Heart right ventricle (tissue), 16 donors: ENCODE measurements around the gene DDX10. TPM values are rescaled to one million over a fixed set of nuclear protein-coding genes. Genes with fewer than 3 reads are reported as not detected.

ENCODE experiments used
- ATAC-seq, 8 donors: fragments of 200-7000 bp; cut with Tn5 transposase; one replicate each; pipeline ENCODE4 v1.9.1; 2020; ENCODE audit warnings: mild to moderate bottlenecking in 8 of 8, moderate library complexity in 8 of 8, moderate number of reproducible peaks in 1 of 8
- DNase-seq, 2 donors: peaks; one replicate each; pipeline ENCODE4 v3.0.0-alpha.2; 2020
- H3K27ac ChIP-seq, 10 donors: fragments of 200-600 bp; sonication (generic) in 2 of 10; one replicate each; pipeline versions ENCODE4 v1.5.0 to v1.8.0; 2020 to 2022; ENCODE audit warnings: mild to moderate bottlenecking in 3 of 10
- H3K27me3 ChIP-seq, 7 donors: fragments of 200-600 bp; one replicate each; pipeline ENCODE4 v1.8.0; 2021 to 2022; ENCODE audit warnings: mild to moderate bottlenecking in 2 of 7
- H3K36me3 ChIP-seq, 9 donors: fragments of 200-600 bp; sonication (generic) in 1 of 9; one replicate each; pipeline versions ENCODE4 v1.5.0 to v1.8.0; 2020 to 2022; ENCODE audit warnings: mild to moderate bottlenecking in 2 of 9
- H3K4me1 ChIP-seq, 9 donors: fragments of 200-600 bp; sonication (generic) in 1 of 9; one replicate each; pipeline versions ENCODE4 v1.5.0 to v1.8.0; 2020 to 2022; ENCODE audit warnings: mild to moderate bottlenecking in 4 of 9
- H3K4me3 ChIP-seq, 10 donors: fragments of 200-600 bp; sonication (generic) in 2 of 10; one replicate each; pipeline versions ENCODE4 v1.5.0 to v1.8.0; 2020 to 2022; ENCODE audit warnings: mild to moderate bottlenecking in 7 of 10, moderate library complexity in 2 of 10
- H3K9me3 ChIP-seq, 11 donors: fragments of 200-600 bp in 10 of 11; sonication (generic) in 2 of 11; one replicate each; pipeline versions ENCODE4 v1.5.0 to v1.8.0; 2013 to 2022; ENCODE audit warnings: mild to moderate bottlenecking in 2 of 11, control low read depth in 1 of 11, moderate library complexity in 1 of 11
- WGBS, 2 donors: extraction: QIAGEN DNeasy Blood & Tissue Kit; methylation state at CpG; one replicate each; pipeline ENCODE4 v1.1.7; 2013; ENCODE audit warnings: inconsistent platforms in 1 of 2; 5-methylcytosine and 5-hydroxymethylcytosine counted together
- intact Hi-C, 10 donors: fragments of 100-400 bp; cut with DNase I; formaldehyde crosslinking; loops; one replicate each; pipeline versions ENCODE4 v1.11.1 to v1.14.2; 2022
- polyA plus RNA-seq, 2 donors: library from polyadenylated mRNA; stranded (reverse); fragments of 200-250 nt; gene quantifications; one replicate each; pipeline ENCODE4 v1.2.3, GENCODE V29; 2013
- total RNA-seq, 10 donors: library from RNA; stranded (reverse); fragmentation: NEBNext Ultra II Directional in 3 of 10; extraction: Animal tissue kit (Norgen Biotek cat#: 25700) in 3 of 10; gene quantifications; one replicate each; pipeline versions ENCODE4 v1.2.1 to v1.2.4, GENCODE V29; 2021 to 2023
- TF ChIP-seq, protein P1 (sequence below), 9 donors: fragments of 200-600 bp; sonication (generic) in 2 of 9; IDR thresholded peaks; one replicate each; pipeline versions ENCODE4 v1.5.0 to v1.8.0; 2021 to 2022; ENCODE audit warnings: antibody characterized with exemption in 9 of 9, mild to moderate bottlenecking in 5 of 9, moderate library complexity in 1 of 9
- donor health status: Arrhythmogenic right ventricular cardiomyopathy.
- donor health status: ischemic (EF 13 %, LVEDD 7.1; RV severe dilation, severe dysfunction).
- donor health status: healthy with polysubstance abuse.
- donor health status: DM: no; HTN: yes; CAD: no.
- donor health status: DM: no; HTN: no; CAD: no.
- donor health status: ischemic (EF 25% LVEDD 6.9; RV normal size, moderate dysfunction).
- donor health status: ischemic (EF 25% LVEDD 5.7; RV mildly dilated, moderate dysfunction).
- donor health status: healthy.
- donor health status: DM: yes; HTN: yes; CAD: no.
- donor health status: Ischemic cardiomyopathy.
- donor health status: ischemic (EF 35%, LVEDD 5.7; RV mildly dilated, moderate dysfunction).
- donor health status: nonischemic (EF 11% LVEDD 7.7; RV severe dilation, severe dysfunction).
- donor health status: DM: yes; HTN: yes; CAD: no.
- donor health status: PGD.
- donor health status: ischemic (EF 29% LVEDD 5.4; RV normal size, mild dysfunction).
- donor health status: nonischemic (EF 23%, LVEDD 6.1; RV moderate dilation, normal function).

DDX10 gene
- total and polyA plus RNA-seq, 12 donors = 9.3 to 15.3 (median 11.5) TPM

- H3K4me3 ChIP-seq = no peak overlapping the region
- intact Hi-C loops = loop anchor here in 1 of 10 donors (5.0 kb wide), 1 partner anchor 149 kb away; no protein-coding TSS in a partner anchor
- DNase-seq (no peak), ATAC-seq (no peak)
- H3K27me3 ChIP-seq = no peaks in the 10 kb centered on the region
- no peak overlapping the region for H3K27ac ChIP-seq
- H3K36me3 ChIP-seq = no peaks in the 10 kb centered on the region
- H3K9me3 ChIP-seq = no peaks in the 10 kb centered on the region
- TF ChIP-seq, protein P1, sequence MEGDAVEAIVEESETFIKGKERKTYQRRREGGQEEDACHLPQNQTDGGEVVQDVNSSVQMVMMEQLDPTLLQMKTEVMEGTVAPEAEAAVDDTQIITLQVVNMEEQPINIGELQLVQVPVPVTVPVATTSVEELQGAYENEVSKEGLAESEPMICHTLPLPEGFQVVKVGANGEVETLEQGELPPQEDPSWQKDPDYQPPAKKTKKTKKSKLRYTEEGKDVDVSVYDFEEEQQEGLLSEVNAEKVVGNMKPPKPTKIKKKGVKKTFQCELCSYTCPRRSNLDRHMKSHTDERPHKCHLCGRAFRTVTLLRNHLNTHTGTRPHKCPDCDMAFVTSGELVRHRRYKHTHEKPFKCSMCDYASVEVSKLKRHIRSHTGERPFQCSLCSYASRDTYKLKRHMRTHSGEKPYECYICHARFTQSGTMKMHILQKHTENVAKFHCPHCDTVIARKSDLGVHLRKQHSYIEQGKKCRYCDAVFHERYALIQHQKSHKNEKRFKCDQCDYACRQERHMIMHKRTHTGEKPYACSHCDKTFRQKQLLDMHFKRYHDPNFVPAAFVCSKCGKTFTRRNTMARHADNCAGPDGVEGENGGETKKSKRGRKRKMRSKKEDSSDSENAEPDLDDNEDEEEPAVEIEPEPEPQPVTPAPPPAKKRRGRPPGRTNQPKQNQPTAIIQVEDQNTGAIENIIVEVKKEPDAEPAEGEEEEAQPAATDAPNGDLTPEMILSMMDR (IDR thresholded peaks at IDR 0.05) = no peak
- peaks cover 0 to 32% (median 23%) of the 10 kb centered on the region in 9 donors for H3K4me1 ChIP-seq
Measured at GRCh38 chr11:108851781-108852180, 186.9 kb downstream of the DDX10 start.

- Histone ChIP-seq H3K9me3 (no peaks in the 10 kb centered on the region), H3K36me3 (no peaks in the 10 kb centered on the region), H3K4me1 (peaks cover 3 to 41% (median 31%) of the 10 kb centered on the region in 9 donors), H3K27me3 (no peaks in the 10 kb centered on the region), H3K4me3 (no peak overlapping the region), H3K27ac (peak overlapping the region in 1 of 10 donors; percentile 8)
- ATAC-seq (no peak), DNase-seq (no peak)
- WGBS, 2 donors = 50 to 52% methylated on average over 1 of the region's 1 CpG
- intact Hi-C loops = loop anchor here in 1 of 10 donors (5.0 kb wide), 1 partner anchor 150 kb away; no protein-coding TSS in a partner anchor
- TF ChIP-seq, protein P1 (IDR thresholded peaks at IDR 0.05) = no peak
Measured at GRCh38 chr11:108852701-108853100, 187.8 kb downstream of the DDX10 start.

GRCh38 chr11:108853151-108853550 is 188.3 kb downstream of the DDX10 start:
- intact Hi-C loops = loop anchor here in 1 of 10 donors (5.0 kb wide), 1 partner anchor 151 kb away; no protein-coding TSS in a partner anchor
- Histone ChIP-seq H3K4me3 (no peak overlapping the region), H3K9me3 (no peaks in the 10 kb centered on the region), H3K36me3 (no peaks in the 10 kb centered on the region), H3K27ac (peak overlapping the region in 6 of 10 donors; percentile 73 to 79 (median 77)), H3K4me1 (peaks cover 4 to 46% (median 31%) of the 10 kb centered on the region in 9 donors), H3K27me3 (no peaks in the 10 kb centered on the region)
- WGBS, 2 donors = 75 to 78% methylated on average over 4 of the region's 4 CpGs
- ATAC-seq (no peak), DNase-seq (no peak)
- TF ChIP-seq, protein P1 (IDR thresholded peaks at IDR 0.05) = no peak

DNA sequence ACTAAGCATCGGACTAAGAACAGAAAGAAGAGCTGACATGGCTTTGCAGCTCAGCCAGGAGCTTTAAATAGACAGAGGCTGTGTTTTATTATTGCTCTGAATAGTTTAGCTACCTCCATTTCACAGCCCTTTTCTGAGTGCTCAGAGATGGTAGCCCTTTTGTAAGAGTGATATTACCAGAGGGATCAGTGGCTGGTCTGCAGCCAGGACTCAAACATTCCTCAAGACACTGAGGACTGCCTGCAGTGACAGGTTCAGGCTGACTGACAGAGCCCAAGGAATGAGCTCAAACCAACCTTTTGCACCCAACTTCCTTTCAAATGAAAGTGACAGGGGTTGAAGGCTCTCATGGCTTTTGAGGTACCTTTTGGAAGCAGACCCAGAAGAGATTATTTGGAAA is 189.0 kb downstream of the DDX10 start:
- peak; percentile 11 to 17 for DNase-seq
- TF ChIP-seq, protein P1 (IDR thresholded peaks at IDR 0.05) = no peak
- H3K27me3 ChIP-seq = no peaks in the 10 kb centered on the region
- peak; percentile 23 to 75 (median 52) for ATAC-seq
- no peaks in the 10 kb centered on the region for H3K36me3 ChIP-seq
- intact Hi-C loops = loop anchor here in 1 of 10 donors (5.0 kb wide), 1 partner anchor 152 kb away; no protein-coding TSS in a partner anchor
- 4 to 7% methylated on average over 1 of the region's 1 CpG for WGBS, 2 donors
- peak overlapping the region in 8 of 10 donors; percentile 5 to 42 (median 33) for H3K4me3 ChIP-seq
- peak overlapping the region in 9 of 10 donors; percentile 22 to 79 (median 76) for H3K27ac ChIP-seq
- H3K9me3 ChIP-seq = no peaks in the 10 kb centered on the region
- peaks cover 4 to 47% (median 31%) of the 10 kb centered on the region in 9 donors for H3K4me1 ChIP-seq
